HCT116 (cell line): ENCODE results near the gene COL19A1. TPM values are rescaled to one million over a fixed set of nuclear protein-coding genes. Genes with fewer than 3 reads are reported as not detected.

ENCODE experiments used
- ATAC-seq: fragments of 200-7000 bp; cut with Tn5 transposase; 2 replicates; pipeline ENCODE4 v1.9.1; 2020; ENCODE audit warnings: mild to moderate bottlenecking, moderate library complexity
- BruUV-seq: library from RNA; stranded (reverse); fragments of 400-500 nt; replicated peaks from 2 replicates; lab custom pipeline; 2021; lab: Mats Ljungman, UMichigan
- CTCF ChIA-PET: fragments of 300-600 bp; sonication (Branson Sonifier 250); formaldehyde crosslinking; loops from one replicate; lab custom pipeline; 2021; ENCODE audit warnings: antibody characterized with exemption; lab: Charles Lee
- POLR2A ChIA-PET: fragments of 300-600, 350-600 bp; sonication (Branson Sonifier 250); formaldehyde crosslinking; loops from one replicate; lab custom pipeline; 2021; ENCODE audit warnings: antibody characterized with exemption; lab: Charles Lee
- RAD21 ChIA-PET, 2 experiments: fragments of 300-600 bp; sonication (Branson Sonifier 250); formaldehyde crosslinking; loops; one replicate each; lab custom pipeline; 2023; ENCODE audit warnings: low total read pairs in 2 of 2; ENCODE audit not compliant: uncharacterized antibody in 2 of 2, unreplicated experiment in 2 of 2, low non-redundant PET in 1 of 2; lab: Charles Lee
- DNase-seq: peaks from one replicate; pipeline ENCODE4 v3.0.0-alpha.2; 2010; ENCODE audit warnings: low read depth, low spot score
- H2AFZ ChIP-seq: fragments of 200-600 bp; shearing (Covaris generic), sonication (generic); 2 replicates; pipeline ENCODE4 v1.6.1; 2017; ENCODE audit warnings: low read depth, mixed run types, mixed read lengths, antibody characterized with exemption, low read length; ENCODE audit not compliant: poor library complexity, severe bottlenecking
- H3K27ac ChIP-seq: 2 replicates; pipeline ENCODE4 v1.5.1; 2012; ENCODE audit warnings: low read depth, low read length
- H3K27me3 ChIP-seq: fragments of 200-600 bp; sonication (generic); 2 replicates; pipeline ENCODE4 v1.6.1; 2016; ENCODE audit warnings: mixed run types, low read length, mixed read lengths; ENCODE audit not compliant: insufficient read depth
- H3K36me3 ChIP-seq, 2 experiments: fragments of 200-500 bp in 1 of 2; fragments of 200-600 bp in 1 of 2; sonication (Bioruptor generic) in 1 of 2; sonication (generic) in 1 of 2; 2 replicates each; pipeline versions ENCODE4 v1.5.1 to v1.6.1; 2014 to 2016; ENCODE audit warnings: low read length in 2 of 2, inconsistent platforms in 1 of 2, mixed read lengths in 1 of 2, mixed run types in 1 of 2; ENCODE audit not compliant: insufficient read depth in 2 of 2, control insufficient read depth in 1 of 2
- H3K4me1 ChIP-seq, 2 experiments: fragments of 200-600 bp in 1 of 2; sonication (generic) in 1 of 2; 2 replicates each; pipeline versions ENCODE4 v1.5.1 to v1.6.1; 2012 to 2017; ENCODE audit warnings: low read length in 2 of 2, inconsistent platforms in 1 of 2, mild to moderate bottlenecking in 1 of 2, mixed read lengths in 1 of 2, mixed run types in 1 of 2, moderate library complexity in 1 of 2; ENCODE audit not compliant: insufficient read depth in 2 of 2, control insufficient read depth in 1 of 2
- H3K4me2 ChIP-seq: fragments of 200-600 bp; sonication (generic); 2 replicates; pipeline ENCODE4 v1.6.1; 2017; ENCODE audit warnings: mixed run types, low read length, mixed read lengths
- H3K4me3 ChIP-seq, 2 experiments: fragments of 200-600 bp in 1 of 2; sonication (generic) in 1 of 2; replicated peaks in 1 of 2; 2 replicates each; pipeline ENCODE4 v1.5.1; 2011 to 2016; ENCODE audit warnings: low read length in 2 of 2, control low read depth in 1 of 2, low read depth in 1 of 2, mild to moderate bottlenecking in 1 of 2, mixed read lengths in 1 of 2, mixed run types in 1 of 2
- H3K79me2 ChIP-seq: fragments of 200-600 bp; sonication (generic); 2 replicates; pipeline ENCODE4 v1.6.1; 2017; ENCODE audit warnings: mild to moderate bottlenecking, mixed run types, low read length, moderate library complexity, mixed read lengths; ENCODE audit not compliant: insufficient read depth
- H3K9ac ChIP-seq: fragments of 200-600 bp; sonication (generic); 2 replicates; pipeline ENCODE4 v1.6.1; 2016; ENCODE audit warnings: low read length, mixed read lengths
- H3K9me2 ChIP-seq: fragments of 200-600 bp; sonication (generic), shearing (Covaris generic); 2 replicates; pipeline ENCODE4 v1.6.1; 2017; ENCODE audit warnings: mixed run types, mild to moderate bottlenecking, moderate library complexity; ENCODE audit not compliant: insufficient read depth
- H3K9me3 ChIP-seq, 2 experiments: fragments of 200-500 bp in 1 of 2; fragments of 200-600 bp in 1 of 2; sonication (Bioruptor generic) in 1 of 2; sonication (generic) in 1 of 2; 2 replicates each; pipeline ENCODE4 v1.6.1; 2014 to 2017; ENCODE audit warnings: low read length in 2 of 2, mixed read lengths in 2 of 2, inconsistent platforms in 1 of 2, low read depth in 1 of 2, mild to moderate bottlenecking in 1 of 2, mixed run types in 1 of 2, moderate library complexity in 1 of 2; ENCODE audit not compliant: control insufficient read depth in 1 of 2, insufficient read depth in 1 of 2
- H4K20me1 ChIP-seq: fragments of 200-600 bp; sonication (generic), shearing (Covaris generic); 2 replicates; pipeline ENCODE4 v1.6.1; 2017; ENCODE audit warnings: mixed run types, mild to moderate bottlenecking, moderate library complexity; ENCODE audit not compliant: insufficient read depth
- EGR1 ChIP-seq: IDR thresholded peaks from 2 replicates; pipeline ENCODE4 v1.6.1; 2012; ENCODE audit warnings: low read depth
- EZH2phosphoT487 ChIP-seq: fragments of 200-600 bp; IDR thresholded peaks from 2 replicates; pipeline ENCODE4 v1.6.1; 2018; ENCODE audit warnings: antibody characterized with exemption, borderline replicate concordance
- JUND ChIP-seq: IDR thresholded peaks from 2 replicates; pipeline ENCODE4 v1.6.1; 2012
- MAX ChIP-seq: IDR thresholded peaks from 2 replicates; pipeline ENCODE4 v1.6.1; 2012
- RAD21 ChIP-seq: IDR thresholded peaks from 2 replicates; pipeline ENCODE4 v1.6.1; 2012; ENCODE audit warnings: low read depth, mild to moderate bottlenecking
- REST ChIP-seq: IDR thresholded peaks from 2 replicates; pipeline ENCODE4 v1.6.1; 2012; ENCODE audit warnings: low read depth
- SP1 ChIP-seq: IDR thresholded peaks from 2 replicates; pipeline ENCODE4 v1.6.1; 2012; ENCODE audit warnings: low read depth
- SRF ChIP-seq: IDR thresholded peaks from 2 replicates; pipeline ENCODE4 v1.6.1; 2012; ENCODE audit warnings: low read depth
- TCF7L2 ChIP-seq: IDR thresholded peaks from 2 replicates; pipeline ENCODE4 v1.7.0; 2011; ENCODE audit warnings: borderline replicate concordance, inconsistent platforms; ENCODE audit not compliant: insufficient read depth, insufficient read length; ENCODE audit errors: extremely low read depth
- ZFX ChIP-seq: fragments of 450-650 bp; IDR thresholded peaks from 2 replicates; pipeline ENCODE4 v1.6.1; 2017
- intact Hi-C: fragments of 100-400 bp; cut with micrococcal nuclease; formaldehyde crosslinking; loops from 2 replicates; pipeline ENCODE4 v1.10.0; 2022
- total RNA-seq: library from RNA; stranded (reverse); gene quantifications from one replicate; pipeline ENCODE4 v1.2.1, GENCODE V29; 2021; ENCODE audit not compliant: unreplicated experiment
- TF ChIP-seq, protein P1 (sequence below): IDR thresholded peaks from 2 replicates; pipeline ENCODE4 v1.6.1; 2012

Gene COL19A1
- total RNA-seq, 1 experiment from 2014 or later = not detected

DNA sequence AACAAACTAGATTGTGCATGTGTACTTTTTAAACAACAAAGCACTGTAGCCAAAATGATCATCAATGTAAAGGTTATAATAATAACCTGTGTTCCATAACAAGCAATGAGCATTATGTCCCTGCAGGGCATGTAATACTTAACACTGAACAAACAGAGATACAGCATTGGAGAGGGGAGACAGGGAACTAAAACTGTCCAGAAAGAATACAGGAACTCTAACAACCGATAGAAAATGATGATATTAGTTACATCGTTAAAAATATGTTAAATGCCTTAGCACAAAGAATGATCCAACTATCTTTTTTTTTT lies 356.0 kb downstream of the COL19A1 start:
- H3K27ac ChIP-seq = no peak overlapping the region
- ATAC-seq (no peak), DNase-seq (no peak)
- no peaks in the 10 kb centered on the region for H3K79me2 ChIP-seq
- H3K9me2 ChIP-seq = no peaks in the 10 kb centered on the region
- ChIA-PET RAD21 (interaction anchor here in 1 of 2 experiments (1.8 kb wide), 1 partner anchor 662 kb away, joined by 3 read pairs; no protein-coding TSS in a partner anchor), POLR2A (interaction anchor here (1.6 kb wide), 1 partner anchor 9 kb away, joined by 5 read pairs; no protein-coding TSS in a partner anchor), CTCF (interaction anchor here (1.4 to 2.6 kb wide), 3 partner anchors 148 to 730 kb away, joined by 5 to 67 read pairs (median 16); no protein-coding TSS in a partner anchor)
- BruUV-seq = no TSS peak
- no peak overlapping the region for H3K4me2 ChIP-seq
- intact Hi-C loops = loop anchor here (5.0 to 10.0 kb wide), 4 partner anchors 302 to 1132 kb away; partner anchors contain the start of gene B3GAT2
- H3K9me3 ChIP-seq = no peaks in the 10 kb centered on the region
- H3K4me1 ChIP-seq = no peaks in the 10 kb centered on the region
- H4K20me1 ChIP-seq = no peaks in the 10 kb centered on the region
- H3K27me3 ChIP-seq = peaks cover 41% of the 10 kb centered on the region
- H3K4me3 ChIP-seq = no peak overlapping the region
- no peak overlapping the region for H3K9ac ChIP-seq
- no peak overlapping the region for H2AFZ ChIP-seq
- H3K36me3 ChIP-seq = no peaks in the 10 kb centered on the region
- TF ChIP-seq JUND = no peak
- TF ChIP-seq RAD21 = no peak
- TF ChIP-seq SP1 = no peak
- TF ChIP-seq, all 23 proteins: peak for 0

- peaks cover 49% of the 10 kb centered on the region for H3K27me3 ChIP-seq
- no peaks in the 10 kb centered on the region for H3K4me1 ChIP-seq
- ChIA-PET CTCF (interaction anchor here (1.6 kb wide), 1 partner anchor 84 kb away, joined by 3 read pairs; no protein-coding TSS in a partner anchor), POLR2A (no interaction called here), RAD21 (no interaction called here)
- H3K9me3 ChIP-seq = no peaks in the 10 kb centered on the region
- ATAC-seq (no peak), DNase-seq (no peak)
- H3K4me2 ChIP-seq = no peak overlapping the region
- no peaks in the 10 kb centered on the region for H4K20me1 ChIP-seq
- intact Hi-C loops = loop anchor here (10.0 kb wide), 2 partner anchors 300 to 1130 kb away; no protein-coding TSS in a partner anchor
- no peak overlapping the region for H3K4me3 ChIP-seq
- no TSS peak for BruUV-seq
- no peak for TF ChIP-seq REST
- TF ChIP-seq MAX = no peak
- no peak for TF ChIP-seq EZH2phosphoT487
- TF ChIP-seq SRF = no peak
- no peak for TF ChIP-seq EGR1
- TF ChIP-seq, protein P1, sequence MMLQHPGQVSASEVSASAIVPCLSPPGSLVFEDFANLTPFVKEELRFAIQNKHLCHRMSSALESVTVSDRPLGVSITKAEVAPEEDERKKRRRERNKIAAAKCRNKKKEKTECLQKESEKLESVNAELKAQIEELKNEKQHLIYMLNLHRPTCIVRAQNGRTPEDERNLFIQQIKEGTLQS = no peak
- TF ChIP-seq ZFX = no peak
- no peak for TF ChIP-seq TCF7L2
- no peaks in the 10 kb centered on the region for H3K9me2 ChIP-seq
- H2AFZ ChIP-seq = no peak overlapping the region
- no peak overlapping the region for H3K9ac ChIP-seq
- no peaks in the 10 kb centered on the region for H3K36me3 ChIP-seq
- H3K27ac ChIP-seq = no peak overlapping the region
- H3K79me2 ChIP-seq = no peaks in the 10 kb centered on the region
These were observed 358.7 kb downstream of the COL19A1 start for GRCh38 chr6:70225055-70225454.
